ENCODE results near the gene PRPF39. TPM values are rescaled to one million over a fixed set of nuclear protein-coding genes. Genes with fewer than 3 reads are reported as not detected.

PRPF39 gene
- polyA plus RNA-seq, 3 donors: 3.3 to 26.1 (median 5.4) TPM

GRCh38 chr14:45072126-45072525 lies 11.8 kb upstream of the PRPF39 start:
- no peak for DNase-seq
- H3K4me1 ChIP-seq (ENCODE audit: control insufficient read depth in 1 of 2, insufficient read depth in 2 of 2, low read length in 2 of 2): no peaks in the 10 kb centered on the region
- H3K9me3 Mint-ChIP-seq: no peaks in the 10 kb centered on the region
- H4K20me1 ChIP-seq (ENCODE audit: insufficient read depth, low read length): no peaks in the 10 kb centered on the region
- no peaks in the 10 kb centered on the region for H3K27me3 Mint-ChIP-seq (ENCODE audit: low read depth in 3 of 3)
- H3K27ac Mint-ChIP-seq: no peak overlapping the region
- H3K36me3 ChIP-seq (replicated peaks in 1 of 2; ENCODE audit: control insufficient read depth in 1 of 2, insufficient read depth in 2 of 2, low read length in 2 of 2): no peaks in the 10 kb centered on the region
- H2AFZ ChIP-seq (ENCODE audit: insufficient read depth, low read depth, low read length, poor library complexity, severe bottlenecking): no peak overlapping the region
- no peak overlapping the region for H3K4me2 ChIP-seq (replicated peaks; ENCODE audit: extremely low read depth, low read length, poor library complexity, severe bottlenecking)
- H3K27ac ChIP-seq (ENCODE audit: low read depth in 1 of 2, low read length in 2 of 2): no peak overlapping the region
- TF ChIP-seq CTCF (IDR thresholded peaks at IDR 0.05): no peak
- intact Hi-C loops (cut with micrococcal nuclease): no loop called here
- H3K9ac ChIP-seq (ENCODE audit: insufficient read depth, low read length, poor library complexity, severe bottlenecking): no peak overlapping the region
- H3K79me2 ChIP-seq (ENCODE audit: insufficient read depth, low read length): no peaks in the 10 kb centered on the region
- no peak overlapping the region for H3K4me3 ChIP-seq (replicated peaks in 1 of 3; ENCODE audit: low read depth in 2 of 3, low read length in 3 of 3)
- 95% methylated on average over 6 of the region's 6 CpGs for WGBS (ENCODE audit: insufficient coverage)
- H3K27me3 ChIP-seq (ENCODE audit: control insufficient read depth in 2 of 2, insufficient read depth in 2 of 2, low read length in 2 of 2): no peaks in the 10 kb centered on the region
- H3K4me3 Mint-ChIP-seq: no peak overlapping the region
- no peaks in the 10 kb centered on the region for H3K9me3 ChIP-seq (replicated peaks in 1 of 2; ENCODE audit: control insufficient read depth in 1 of 2, insufficient read depth in 1 of 2, low read length in 2 of 2)
- peaks cover 15 to 18% of the 10 kb centered on the region in 2 donors for H3K36me3 Mint-ChIP-seq
- H3K4me1 Mint-ChIP-seq: no peaks in the 10 kb centered on the region

GRCh38 chr14:45073231-45073879 lies 10.6 kb upstream of the PRPF39 start:
- peaks cover 15 to 18% of the 10 kb centered on the region in 2 donors for H3K36me3 Mint-ChIP-seq
- no peaks in the 10 kb centered on the region for H3K4me1 Mint-ChIP-seq
- intact Hi-C loops (cut with micrococcal nuclease): no loop called here

More at GRCh38 chr14:45073231-45073879, 10.6 kb upstream of the PRPF39 start:
- no peak overlapping the region for H3K4me3 Mint-ChIP-seq
- Histone ChIP-seq H3K4me2 (replicated peaks; ENCODE audit: extremely low read depth, low read length, poor library complexity, severe bottlenecking) (no peak overlapping the region), H3K27ac (ENCODE audit: low read depth in 1 of 2, low read length in 2 of 2) (no peak overlapping the region), H2AFZ (ENCODE audit: insufficient read depth, low read depth, low read length, poor library complexity, severe bottlenecking) (no peak overlapping the region), H4K20me1 (ENCODE audit: insufficient read depth, low read length) (no peaks in the 10 kb centered on the region), H3K36me3 (replicated peaks in 1 of 2; ENCODE audit: control insufficient read depth in 1 of 2, insufficient read depth in 2 of 2, low read length in 2 of 2) (no peaks in the 10 kb centered on the region), H3K27me3 (ENCODE audit: control insufficient read depth in 2 of 2, insufficient read depth in 2 of 2, low read length in 2 of 2) (no peaks in the 10 kb centered on the region), H3K9me3 (replicated peaks in 1 of 2; ENCODE audit: control insufficient read depth in 1 of 2, insufficient read depth in 1 of 2, low read length in 2 of 2) (no peaks in the 10 kb centered on the region), H3K9ac (ENCODE audit: insufficient read depth, low read length, poor library complexity, severe bottlenecking) (no peak overlapping the region), H3K4me3 (replicated peaks in 1 of 3; ENCODE audit: low read depth in 2 of 3, low read length in 3 of 3) (no peak overlapping the region), H3K4me1 (ENCODE audit: control insufficient read depth in 1 of 2, insufficient read depth in 2 of 2, low read length in 2 of 2) (no peaks in the 10 kb centered on the region), H3K79me2 (ENCODE audit: insufficient read depth, low read length) (no peaks in the 10 kb centered on the region)
- H3K9me3 Mint-ChIP-seq: no peaks in the 10 kb centered on the region
- DNase-seq: no peak
- 93% methylated on average over 2 of the region's 5 CpGs for WGBS (ENCODE audit: insufficient coverage)
- TF ChIP-seq CTCF (IDR thresholded peaks at IDR 0.05): no peak
- H3K27ac Mint-ChIP-seq: no peak overlapping the region
- H3K27me3 Mint-ChIP-seq (ENCODE audit: low read depth in 3 of 3): peaks cover 0 to 2% (median 0%) of the 10 kb centered on the region in 3 donors

All from CD14-positive monocyte (primary cell).